Measurements from ENCODE around the gene ATP4A.
"Not testable (repeated sequence)": the region's sequence is repeated elsewhere in the genome, so short reads cannot be mapped to it uniquely, and the experiment has no call there.

ATP4A gene

DNA sequence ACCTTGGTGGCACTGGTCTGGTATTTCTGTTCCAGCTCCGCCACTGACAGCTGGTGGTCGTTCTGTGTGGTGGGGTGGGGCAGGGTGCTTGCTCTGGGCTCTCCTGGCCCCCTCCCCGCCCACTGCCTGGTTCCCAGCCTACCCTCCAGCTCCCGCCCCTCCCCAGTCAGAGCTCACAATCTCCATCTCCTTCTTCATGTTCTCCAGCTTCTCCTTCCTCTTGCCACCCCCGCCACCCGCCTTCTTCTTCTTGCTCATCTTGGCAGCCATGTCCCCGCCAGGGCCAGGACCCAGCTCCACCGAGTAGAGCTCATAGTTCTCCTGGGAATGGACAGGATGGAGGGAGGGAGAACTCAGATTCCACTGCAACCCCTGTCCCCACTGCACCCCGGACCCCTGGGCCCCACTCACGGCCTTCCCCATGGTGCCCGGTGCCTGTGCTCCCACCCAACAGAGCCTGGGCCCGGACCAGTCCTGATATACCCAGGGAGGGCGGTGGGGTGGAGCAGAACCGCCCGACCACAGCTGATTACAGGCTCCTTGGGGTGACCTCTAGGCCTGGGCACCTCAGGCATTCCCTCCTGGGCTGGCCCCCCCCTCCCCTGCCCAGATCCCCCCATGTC lies at the start of gene ATP4A:
ATP4A (minus strand) TSS at position 452 of the 623 bp plus-strand sequence; CDS start at position 423, 29 bp downstream.
- no peak for DNase-seq (ENCODE audit: low spot score)

DNA sequence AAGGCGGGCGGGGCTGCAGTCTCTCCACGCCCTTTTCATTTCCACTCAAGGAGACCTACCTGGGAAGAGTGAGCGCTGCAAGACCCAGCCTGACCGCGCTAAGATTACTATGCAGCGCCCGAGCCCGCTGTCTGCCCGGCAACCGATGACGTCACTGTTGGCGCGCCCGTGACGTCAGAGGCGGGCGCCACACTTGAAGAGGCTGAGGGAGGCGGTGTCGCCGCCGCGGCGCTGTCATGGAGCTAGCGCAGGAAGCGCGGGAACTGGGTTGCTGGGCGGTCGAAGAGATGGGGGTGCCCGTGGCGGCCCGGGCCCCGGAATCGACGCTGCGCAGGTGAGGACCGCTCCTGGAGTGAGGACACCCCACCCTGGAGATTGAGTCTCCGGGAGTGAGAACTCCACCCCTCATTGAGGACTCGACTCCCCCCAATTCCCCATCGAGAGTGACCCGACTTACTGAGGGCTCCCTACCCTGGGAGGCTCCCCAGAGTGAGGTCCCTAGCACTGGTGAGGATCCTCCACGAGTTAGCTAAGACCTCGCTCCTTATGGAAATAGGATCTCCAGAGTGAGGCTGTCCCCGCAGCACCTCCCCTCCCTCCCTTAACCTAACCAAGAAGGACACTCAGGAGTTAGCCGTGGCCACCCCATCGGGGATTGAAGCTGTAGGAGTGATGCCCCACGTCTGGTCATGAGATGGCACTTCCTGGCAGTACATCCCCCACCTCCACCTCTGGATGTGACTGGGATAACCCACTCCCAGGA lies 49.3 kb upstream of the ATP4A start, which contains the start of gene HAUS5:
HAUS5 (plus strand) TSS at position 177 of the 763 bp plus-strand sequence; CDS start at position 237, 60 bp downstream.
- DNase-seq (ENCODE audit: low spot score): peak; percentile 94

DNA sequence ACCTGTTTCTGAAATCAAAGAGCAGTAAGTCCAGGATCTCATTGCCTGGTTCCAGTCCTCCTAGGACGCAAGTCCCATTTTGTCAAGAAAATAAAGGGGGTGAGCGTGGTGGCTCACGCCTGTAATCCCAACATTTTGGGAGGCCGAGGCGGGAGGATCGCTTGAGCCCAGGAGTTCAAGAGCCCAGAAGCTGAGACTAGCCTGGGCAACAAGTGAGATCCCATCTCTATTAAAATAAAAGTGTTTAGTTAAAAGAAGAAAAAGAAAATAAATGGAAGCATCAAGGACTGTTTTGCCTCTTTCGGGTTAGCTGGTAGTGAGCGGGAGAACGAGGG lies 48.7 kb upstream of the ATP4A start:
- no peak for DNase-seq (ENCODE audit: low spot score)

DNA sequence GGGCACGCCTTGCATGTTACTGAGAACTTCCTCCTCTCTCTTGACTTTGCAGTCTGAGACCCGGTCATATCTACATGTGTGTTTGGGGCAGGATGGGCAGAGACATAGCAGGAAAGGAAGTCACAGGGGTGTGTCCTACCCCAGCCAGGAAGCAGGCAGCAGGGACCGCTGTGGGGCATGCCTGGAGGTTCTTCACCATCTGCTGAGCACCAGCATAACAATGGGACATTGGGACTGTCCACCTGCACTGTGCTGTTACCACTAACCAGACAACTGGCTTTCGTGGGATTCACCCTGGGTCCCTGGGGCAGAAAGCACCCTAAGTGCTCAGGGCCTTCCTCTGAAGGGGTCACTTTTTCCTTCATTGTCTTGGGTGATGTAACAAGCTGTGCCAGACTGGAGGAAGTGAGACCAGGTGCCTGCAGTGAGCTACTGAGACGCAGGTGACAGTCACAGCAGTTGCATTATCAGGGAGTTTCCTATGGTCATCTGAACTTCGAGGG lies 46.4 kb upstream of the ATP4A start:
- no peak for DNase-seq (ENCODE audit: low spot score)

DNA sequence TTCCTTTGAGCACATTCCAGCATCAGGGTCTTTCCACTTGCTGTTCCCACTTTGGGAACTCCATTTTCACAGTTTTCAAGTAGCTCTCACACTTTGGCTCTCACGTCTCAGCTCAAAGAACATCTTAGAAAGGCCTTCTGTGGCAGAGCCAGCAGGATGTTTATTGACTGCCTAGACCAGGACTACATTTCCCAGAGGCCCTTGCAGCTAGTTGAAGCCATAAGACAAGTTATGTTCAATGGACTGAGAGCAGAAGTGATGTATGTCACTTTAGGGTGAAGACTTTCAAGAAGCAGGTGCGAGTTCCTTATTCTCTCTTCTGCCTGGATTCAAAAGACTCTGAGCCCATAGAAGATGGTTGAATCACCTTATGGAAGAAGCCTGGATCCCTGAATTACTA lies 44.8 kb upstream of the ATP4A start:
- DNase-seq (ENCODE audit: low spot score): no peak

DNA sequence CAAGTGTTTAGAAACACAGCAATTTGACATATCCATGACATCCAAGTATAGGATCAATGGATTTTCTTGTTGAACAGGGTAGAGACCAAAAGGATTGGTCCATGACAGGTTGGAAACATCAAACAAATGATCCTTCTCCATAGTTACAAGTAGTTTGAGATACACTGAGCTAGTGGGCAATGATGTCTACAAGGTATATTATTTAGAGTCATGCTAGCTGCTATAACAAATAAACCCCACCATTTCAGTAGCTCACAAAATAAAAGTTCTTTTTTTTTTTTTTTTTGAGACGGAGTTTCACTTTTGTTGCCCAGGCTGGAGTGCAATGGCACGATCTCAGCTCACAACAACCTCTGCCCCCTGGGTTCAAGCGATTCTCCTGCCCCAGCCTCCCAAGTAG lies 44.2 kb upstream of the ATP4A start:
- DNase-seq (ENCODE audit: low spot score): no peak

DNA sequence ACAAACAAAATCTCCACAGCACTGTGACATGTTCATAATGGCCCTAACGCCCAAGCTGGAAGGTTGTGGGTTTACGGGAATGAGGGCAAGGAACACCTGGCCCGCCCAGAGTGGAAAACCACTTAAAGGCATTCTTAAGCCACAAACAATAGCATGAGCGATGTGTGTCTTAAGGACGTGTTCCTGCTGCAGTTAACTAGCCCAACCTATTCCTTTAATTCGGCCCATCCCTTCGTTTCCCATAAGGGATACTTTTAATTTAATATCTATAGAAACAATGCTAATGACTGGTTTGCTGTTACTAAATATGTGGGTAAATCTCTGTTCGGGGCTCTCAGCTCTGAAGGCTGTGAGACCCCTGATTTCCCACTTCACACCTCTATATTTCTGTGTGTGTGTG lies 43.7 kb upstream of the ATP4A start:
- DNase-seq (ENCODE audit: low spot score): not testable (repeated sequence)

DNA sequence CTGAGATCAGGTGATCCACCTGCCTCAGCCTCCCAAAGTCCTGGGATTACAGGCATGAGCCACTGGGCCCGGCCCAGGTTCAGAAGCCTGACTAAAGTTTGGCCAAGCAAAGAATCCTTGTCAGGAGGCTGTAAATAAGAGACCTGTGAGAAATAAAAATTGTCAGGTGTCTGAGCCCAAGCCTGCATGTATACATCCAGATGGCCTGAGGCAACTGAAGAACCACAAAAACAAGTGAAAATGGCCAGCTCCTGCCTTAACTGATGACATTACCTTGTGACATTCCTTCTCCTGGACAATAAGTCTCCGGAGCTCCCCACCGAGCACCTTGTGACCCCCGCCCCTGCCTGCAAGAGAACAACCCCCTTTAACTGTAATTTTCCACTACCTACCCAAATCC lies 41.0 kb upstream of the ATP4A start:
- not testable (repeated sequence) for DNase-seq (ENCODE audit: low spot score)

DNA sequence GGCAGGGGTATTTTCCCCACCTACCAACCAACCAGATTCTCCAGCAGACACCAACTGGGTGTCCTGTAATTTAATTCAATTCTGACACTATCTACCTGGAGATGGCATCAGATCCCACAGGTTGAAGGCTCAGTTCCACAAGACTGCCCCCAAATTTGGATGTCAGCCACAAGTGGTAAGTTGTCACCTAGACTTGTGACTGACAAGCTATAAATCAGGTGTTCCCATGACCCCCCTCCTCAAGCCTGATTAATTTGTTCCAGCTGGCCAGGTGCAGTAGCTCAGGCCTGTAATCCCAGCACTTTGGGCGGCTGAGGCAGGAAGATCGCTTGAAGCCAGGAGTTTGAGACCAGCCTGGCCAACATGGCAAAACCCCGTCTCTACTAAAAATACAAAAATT lies 38.5 kb upstream of the ATP4A start:
- DNase-seq (ENCODE audit: low spot score): no peak

DNA sequence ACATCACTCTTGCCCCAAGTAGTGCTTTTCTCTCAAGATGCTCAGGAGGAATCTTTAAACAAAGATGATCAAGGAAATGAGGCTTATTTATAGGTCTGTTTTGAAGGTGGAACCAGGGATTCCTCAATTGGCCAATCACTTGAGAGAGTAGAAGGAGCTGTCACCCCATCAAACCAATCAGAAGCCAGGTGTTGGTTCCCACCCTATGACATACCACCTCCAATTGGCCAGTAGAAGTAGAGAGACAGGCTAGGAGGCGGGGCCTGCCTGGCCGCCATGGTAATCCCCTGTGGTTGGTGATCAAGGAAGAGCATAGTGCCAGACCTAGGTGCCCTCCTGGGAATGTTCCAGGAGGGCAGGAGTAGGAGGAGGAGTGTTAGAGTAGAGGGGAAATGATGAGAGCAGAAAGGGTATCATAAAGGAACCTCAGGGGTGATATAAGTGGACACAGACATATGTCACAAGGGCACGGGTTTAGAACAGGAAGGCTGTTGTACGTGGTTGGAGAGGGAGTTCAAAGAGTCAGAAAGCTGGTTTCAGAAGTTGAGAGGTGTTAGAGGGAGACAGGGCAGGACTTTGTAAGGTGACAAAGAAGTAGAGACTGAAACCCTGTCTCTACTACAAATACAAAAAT lies 33.0 kb upstream of the ATP4A start:
- DNase-seq (ENCODE audit: low spot score): no peak

DNA sequence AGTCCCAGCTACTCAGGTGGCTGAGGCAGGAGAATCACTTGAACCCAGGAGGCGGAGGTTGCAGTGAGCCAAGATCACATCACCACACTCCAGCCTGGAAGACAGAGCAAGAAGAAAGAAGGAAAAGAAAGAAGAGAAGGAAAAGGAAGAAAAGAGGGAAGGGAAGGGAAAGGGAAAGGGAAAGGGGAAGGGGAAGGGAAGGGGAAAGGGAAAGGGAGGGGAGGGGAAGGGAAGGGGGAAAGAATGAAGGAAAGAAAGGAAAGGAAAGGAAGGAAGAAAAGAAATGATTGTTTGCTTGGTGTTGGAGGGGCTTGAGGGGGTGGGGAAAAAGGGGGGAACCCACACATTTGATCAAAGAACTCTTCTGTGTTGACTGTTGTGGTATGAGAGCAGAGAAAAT lies 32.5 kb upstream of the ATP4A start:
- DNase-seq (ENCODE audit: low spot score): no peak

DNA sequence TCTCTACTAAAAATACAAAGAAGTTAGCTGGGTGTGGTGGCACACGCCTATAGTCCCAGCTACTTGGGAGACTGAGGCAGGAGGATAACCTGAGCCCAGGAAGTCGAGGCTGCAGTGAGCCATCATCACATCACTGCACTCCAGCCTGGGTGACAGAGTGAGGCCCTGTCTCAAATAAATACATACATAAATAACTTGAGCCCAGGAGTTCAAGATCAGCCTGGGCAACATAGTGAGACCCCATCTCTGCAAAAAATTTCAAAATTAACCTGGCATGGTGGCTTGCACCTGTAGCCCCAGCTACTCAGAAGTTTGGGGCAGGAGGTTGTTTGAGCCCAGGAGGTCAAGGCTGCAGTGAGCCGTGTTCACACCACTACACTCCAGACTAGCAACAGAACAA lies 31.6 kb upstream of the ATP4A start:
- DNase-seq (ENCODE audit: low spot score): not testable (repeated sequence)

DNA sequence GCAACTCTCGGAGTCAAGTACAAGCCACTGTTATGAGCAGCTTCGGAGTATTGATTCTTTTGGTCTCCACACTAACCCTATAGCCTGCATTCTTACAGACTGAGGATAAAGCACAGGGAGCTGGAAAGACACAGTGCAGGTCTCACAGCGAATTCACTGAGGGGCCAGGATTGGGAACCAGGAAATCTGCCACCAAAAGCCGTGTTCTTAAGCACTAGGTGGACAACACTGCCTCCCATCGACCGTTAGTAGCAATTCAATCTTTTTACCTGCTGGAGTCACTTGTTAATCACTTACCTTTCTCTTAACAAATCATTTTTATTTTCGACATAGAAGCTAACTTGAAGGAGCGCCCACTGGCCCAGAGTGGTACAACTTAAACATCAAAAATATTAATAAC lies 28.8 kb upstream of the ATP4A start:
- no peak for DNase-seq (ENCODE audit: low spot score)

DNA sequence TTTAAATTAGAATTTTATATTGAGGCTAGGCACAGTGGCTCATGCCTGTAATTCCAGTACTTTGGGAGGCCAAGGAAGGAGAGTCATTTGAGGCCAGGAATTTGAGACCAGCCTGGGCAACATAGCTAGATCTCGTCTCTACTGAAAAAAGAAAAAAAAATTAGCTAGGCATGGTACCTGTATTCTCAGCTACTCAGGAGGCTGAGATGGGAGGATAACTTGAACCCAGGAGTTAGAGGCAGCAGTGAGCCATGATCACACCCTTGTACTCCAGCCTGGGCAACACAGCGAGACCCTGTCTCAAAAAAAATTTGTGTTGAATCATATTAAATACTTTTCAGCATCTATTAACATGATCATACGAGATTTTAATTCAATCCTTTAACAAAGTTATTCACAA lies 27.4 kb upstream of the ATP4A start:
- no peak for DNase-seq (ENCODE audit: low spot score)

DNA sequence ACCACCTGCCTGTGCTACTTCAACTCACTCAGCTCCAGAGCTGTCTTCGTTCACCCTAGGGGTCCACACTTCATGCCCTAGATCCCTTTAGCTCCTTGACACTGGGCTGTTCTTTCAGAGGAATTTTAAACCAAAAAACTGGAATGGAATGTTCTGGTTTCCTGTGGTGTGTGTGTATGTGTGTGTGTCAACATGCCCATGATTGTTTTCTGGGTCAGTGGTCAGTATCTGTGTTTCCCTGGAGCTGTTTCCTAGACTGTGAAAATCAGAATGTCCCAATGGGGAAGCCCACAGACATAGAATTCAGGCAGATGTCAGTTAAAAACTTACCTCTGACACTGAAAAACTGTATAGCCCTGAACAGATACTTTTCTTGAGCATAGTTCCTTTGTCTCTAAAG lies 23.9 kb upstream of the ATP4A start:
- no peak for DNase-seq (ENCODE audit: low spot score)

DNA sequence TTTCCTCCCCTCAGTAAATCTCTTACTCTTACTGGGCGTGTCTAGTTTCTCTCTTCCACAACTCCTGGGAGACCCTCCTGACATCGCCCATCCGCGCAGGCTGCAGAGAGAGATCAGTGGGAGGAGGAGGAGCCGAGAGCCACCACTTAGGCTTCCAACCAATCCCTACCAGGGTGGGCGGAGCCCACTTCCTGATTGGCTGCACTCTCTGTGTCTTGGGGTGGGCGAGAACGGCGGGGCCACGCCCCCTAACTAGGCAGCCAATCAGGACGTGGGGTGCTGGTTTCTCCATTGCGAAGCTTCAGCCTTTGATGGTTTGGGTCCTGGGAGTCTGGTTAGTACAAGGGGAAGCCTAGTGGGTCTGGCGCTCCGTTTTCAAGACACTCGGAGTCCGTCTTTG lies 22.4 kb upstream of the ATP4A start, which contains the start of gene PMIS2:
PMIS2 (plus strand) TSS at position 326 of the 400 bp plus-strand sequence. CDS start 87 bp downstream, outside the sequence.
- no peak for DNase-seq (ENCODE audit: low spot score)

DNA sequence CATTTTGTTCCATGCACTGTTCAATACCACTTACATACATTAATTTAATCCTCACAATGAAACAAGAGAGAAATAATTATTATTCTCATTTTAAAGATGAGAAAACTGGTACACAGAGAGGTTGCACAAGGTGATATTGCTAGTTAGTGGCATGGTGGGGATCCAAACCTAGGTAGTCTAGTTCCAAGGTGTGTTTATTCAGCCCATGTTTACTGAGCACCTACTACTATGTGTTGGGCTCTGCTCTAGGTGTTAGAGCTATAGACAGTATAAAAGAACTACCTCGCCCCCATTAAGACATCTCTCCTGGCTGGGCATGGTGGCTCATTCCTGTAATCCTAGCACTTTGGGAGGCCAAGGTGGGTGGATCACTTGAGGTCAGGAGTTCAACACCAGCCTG lies 19.3 kb upstream of the ATP4A start:
- DNase-seq (ENCODE audit: low spot score): no peak

DNA sequence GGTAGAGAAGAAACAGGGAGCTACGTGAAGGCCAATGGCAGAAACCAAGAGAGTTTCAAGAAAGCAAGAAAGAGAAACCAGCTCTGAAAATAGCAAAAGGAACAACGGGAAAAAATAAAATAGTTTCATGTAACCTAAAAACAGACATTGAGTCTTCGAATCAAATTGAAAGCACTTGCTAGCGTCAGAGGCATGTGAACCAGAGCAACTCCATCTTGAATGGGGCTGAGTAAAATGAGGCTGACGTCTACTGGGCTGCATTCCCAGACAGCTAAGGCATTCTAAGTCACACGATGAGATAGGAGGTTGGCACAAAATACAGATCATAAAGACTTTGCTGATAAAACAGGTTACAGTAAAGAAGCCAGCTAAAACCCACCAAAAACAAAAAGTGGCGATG lies 15.2 kb upstream of the ATP4A start:
- DNase-seq (ENCODE audit: low spot score): no peak

DNA sequence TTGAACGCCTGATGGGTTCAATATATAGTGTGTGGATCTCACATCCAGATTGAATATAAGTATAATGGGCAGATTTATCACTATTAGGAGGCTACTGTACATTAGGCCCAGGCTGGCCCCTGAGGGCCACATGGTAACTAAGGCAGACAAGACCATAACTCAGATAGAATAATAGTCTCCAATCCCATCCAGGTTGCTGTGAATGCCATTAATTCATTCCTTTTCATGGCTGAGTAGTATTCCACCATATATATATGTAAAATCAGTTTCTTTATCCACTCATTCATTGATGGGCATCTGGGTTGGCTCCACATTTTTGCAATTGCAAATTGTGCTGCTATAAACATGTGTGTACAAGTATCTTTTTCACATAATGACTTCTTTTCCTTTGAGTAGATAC lies 14.5 kb upstream of the ATP4A start:
- no peak for DNase-seq (ENCODE audit: low spot score)

DNA sequence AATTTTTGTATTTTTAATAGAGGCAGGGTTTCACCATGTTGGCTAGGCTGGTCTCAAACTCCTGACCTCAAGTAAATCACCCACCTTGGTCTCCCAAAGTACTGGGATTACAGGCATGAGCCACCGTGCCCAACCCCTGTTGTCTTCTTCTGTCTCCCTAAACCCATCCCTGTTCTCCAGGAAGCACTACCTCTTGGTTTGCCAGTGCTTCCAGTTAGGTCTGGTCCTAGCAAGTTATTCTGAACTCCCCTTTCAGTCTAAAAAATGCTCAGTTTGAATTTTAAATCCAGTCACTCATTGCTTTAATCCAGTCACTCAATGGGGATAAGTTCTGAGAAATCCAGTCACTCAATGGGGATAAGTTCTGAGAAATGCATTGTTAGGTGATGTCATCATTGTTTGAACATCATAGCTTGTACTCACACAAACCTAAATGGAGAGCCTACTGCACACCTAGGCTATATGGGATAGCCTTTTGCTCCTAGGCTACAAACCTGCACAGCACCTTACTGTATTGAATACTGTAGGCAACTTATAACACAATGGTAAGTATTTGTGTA lies 8.0 kb upstream of the ATP4A start:
- DNase-seq (ENCODE audit: low spot score): no peak

DNA sequence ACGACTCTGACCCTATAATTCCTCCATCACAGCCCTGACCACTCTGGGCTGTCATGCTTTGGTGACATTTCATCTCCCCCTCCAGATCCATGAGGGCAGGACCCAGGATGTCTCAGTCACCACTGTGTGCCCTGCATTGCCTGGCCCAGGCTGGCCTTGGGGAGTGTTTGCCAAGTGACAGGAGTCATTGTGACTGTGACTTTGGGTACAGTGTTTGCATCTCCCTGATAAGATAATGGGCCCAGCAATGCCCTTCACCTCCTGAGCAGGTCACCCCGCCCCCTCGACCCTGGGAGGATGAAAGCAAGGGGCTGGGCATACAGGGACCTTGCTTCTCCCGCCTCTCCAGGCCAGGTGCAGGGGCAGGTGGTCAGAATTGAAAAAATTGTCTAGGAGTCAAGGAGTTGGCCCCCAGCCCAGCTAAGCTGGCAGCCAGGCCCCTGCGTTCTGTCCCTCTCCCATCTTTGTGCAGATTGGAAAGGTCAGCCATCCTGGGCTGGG lies 5.9 kb upstream of the ATP4A start:
- DNase-seq (ENCODE audit: low spot score): no peak

DNA sequence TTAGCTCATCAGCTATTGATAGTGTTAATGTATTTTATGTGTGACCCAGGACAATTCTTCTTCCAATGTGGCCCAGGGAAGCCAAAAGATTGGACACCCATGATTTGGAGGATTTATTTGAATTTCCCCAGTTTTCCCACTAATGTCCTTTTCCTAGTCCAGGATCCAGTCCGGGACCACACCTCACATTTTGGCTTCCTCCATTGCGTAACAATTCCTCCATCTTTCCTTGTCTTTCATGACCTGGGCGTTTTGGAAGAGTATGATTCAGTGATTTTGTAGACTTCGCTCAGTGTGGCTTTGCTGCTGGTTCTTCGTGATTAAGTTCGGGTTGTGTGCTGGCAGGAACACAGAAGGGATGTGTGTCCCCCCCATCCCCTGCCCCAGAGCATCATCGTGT lies 3.3 kb upstream of the ATP4A start:
- no peak for DNase-seq (ENCODE audit: low spot score)

Data from RKO (cell line).